ENCODE measurements around the gene SAMD4A.

GRCh38 chr14:54600717-54601109, 33.8 kb downstream of the SAMD4A start:
- TF ChIP-seq CTCF (IDR thresholded peaks at IDR 0.05) (no peak), EP300 (IDR thresholded peaks at IDR 0.05; ENCODE audit: low read depth) (no peak), POLR2AphosphoS5 (IDR thresholded peaks at IDR 0.05) (no peak), POLR2A (IDR thresholded peaks at IDR 0.05) (no peak)

All from transverse colon (tissue), 4 donors.